NCI-H82 treated with DMSO at 0.1 percent for 48 hours (cell line): ENCODE measurements around the gene HTT-AS.

Experiments
- DNase-seq: peaks from one replicate; lab custom pipeline; 2025; ENCODE audit not compliant: unreplicated experiment; lab: John Stamatoyannopoulos, UW

The HTT-AS gene

DNA sequence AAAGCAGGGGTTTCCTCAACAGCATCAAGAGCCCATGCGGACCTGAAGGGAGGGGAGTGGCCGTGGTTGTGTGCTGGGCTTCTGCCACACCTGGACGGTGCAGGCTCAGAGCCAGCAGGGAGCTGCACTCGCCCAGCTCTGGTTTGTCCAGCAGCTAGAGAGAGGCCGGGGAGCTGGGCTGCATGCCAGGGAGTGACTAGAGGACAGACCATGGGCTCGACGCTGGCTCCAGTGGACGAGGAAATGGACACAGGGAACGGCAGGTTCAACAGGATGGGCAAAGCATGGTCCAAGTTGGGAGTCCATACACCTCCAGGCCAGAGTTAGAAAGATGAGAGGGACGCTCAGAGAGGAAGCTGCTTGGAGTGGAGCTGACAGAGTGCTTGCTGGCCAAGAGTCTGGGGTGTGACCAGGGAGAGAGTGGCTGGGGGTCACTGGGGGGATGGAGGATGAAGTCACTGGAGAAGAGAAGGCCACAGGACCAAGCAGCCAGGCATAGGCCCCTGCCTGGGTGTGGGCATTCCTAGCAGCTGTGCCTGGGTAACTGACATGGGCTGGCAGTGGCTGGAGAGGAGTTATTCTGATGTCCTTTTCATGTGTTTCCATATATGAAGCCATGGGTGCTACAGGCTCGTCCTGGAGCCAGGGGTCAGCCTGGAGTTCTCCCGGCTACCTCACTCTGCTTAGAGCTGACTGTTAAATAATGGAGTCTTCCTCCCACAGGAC, 42.8 kb downstream of the HTT-AS start:
- DNase-seq = no peak

- no peak for DNase-seq
These were observed 43.6 kb downstream of the HTT-AS start for GRCh38 chr4:3030566-3031356.

- DNase-seq = no peak
These were observed 44.9 kb downstream of the HTT-AS start for GRCh38 chr4:3029464-3029863.

GRCh38 chr4:3026540-3026939, 47.8 kb downstream of the HTT-AS start:
- no peak for DNase-seq

GRCh38 chr4:3025881-3026280, 48.5 kb downstream of the HTT-AS start:
- no peak for DNase-seq

DNA sequence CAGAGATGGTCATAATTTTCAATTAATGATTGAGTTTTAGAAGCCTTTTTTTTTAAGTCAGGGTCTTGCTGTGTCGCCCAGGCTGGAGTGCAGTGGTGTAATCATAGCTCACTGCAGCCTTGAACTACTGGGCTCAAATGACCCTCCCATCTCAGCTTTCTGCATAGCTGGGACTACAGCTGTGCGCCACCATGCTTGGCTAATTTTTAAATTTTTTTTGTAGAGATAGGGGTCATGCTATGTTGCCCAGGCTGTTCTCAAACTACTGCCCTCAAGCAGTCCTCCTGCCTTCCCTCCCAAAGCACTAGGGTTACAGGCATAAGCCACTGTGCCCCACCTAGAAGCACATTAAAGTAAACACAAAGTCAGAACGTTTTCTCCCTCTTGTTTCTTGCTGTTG, 51.7 kb downstream of the HTT-AS start:
- no peak for DNase-seq

DNA sequence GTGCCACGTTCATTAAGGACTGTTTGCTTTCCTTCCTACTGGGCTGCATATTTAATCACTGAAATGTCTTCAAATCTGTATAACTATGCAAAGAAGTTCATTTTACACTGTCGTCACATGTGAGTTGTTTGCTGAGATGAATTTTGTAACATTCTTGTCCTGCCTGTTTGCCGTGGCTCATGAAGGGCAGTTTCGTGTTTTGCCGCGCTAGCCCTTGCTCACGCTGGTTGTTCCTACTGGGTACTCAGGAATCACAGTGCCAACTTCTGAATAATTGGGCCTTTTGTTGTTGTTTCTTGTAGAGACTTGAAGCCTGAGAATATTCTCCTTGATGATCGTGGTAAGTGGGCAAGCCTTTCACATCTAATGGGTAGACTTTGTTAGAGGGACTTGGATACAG, 52.2 kb downstream of the HTT-AS start:
- DNase-seq = no peak

DNA sequence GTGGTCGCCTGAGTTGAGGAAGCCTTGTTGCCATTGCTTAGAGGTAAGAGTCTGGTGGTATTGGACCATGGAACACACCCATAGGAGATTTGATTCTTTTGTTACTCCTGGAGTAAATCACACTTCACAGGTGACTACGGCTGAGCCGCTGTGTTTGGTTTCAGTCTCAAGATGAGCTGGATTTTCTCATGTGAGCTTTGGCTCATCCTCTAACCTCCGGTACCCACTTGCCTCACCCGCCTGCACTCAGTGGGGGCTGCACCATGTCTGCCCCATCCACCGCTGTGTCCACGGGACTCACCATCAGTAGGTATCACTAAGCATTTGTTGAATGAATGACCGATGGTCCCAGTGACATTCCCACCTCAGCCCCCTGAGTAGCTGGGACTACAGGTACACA, 52.7 kb downstream of the HTT-AS start:
- no peak for DNase-seq

GRCh38 chr4:3021127-3021526, 53.2 kb downstream of the HTT-AS start:
- no peak for DNase-seq

DNA sequence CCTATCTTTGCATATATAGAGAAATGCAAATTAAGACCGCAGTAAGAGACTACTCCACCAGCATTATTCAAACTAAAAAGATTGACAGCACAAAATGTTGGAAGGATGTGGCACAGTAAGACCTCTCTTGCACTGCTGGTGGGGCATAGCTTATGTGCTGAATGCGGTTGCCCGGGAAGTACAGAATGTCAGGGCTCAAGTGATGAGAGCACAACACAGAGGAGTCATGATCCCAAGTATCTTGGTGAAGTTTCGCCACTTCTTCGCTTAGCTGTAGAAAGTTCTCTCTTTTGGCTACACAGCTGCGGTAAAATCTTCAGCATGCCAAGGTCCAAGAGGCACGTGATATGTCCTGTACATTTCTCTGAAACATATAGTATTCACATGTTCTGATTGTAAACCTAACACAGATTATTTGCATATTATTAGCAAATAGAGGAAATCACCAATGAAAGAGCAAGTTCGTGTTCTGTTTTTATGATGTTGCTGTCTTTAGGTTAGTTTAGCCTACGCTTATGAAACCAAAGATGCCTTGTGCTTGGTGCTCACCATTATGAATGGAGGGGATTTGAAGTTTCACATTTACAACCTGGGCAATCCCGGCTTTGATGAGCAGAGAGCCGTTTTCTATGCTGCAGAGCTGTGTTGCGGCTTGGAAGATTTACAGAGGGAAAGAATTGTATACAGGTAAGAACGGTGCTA, 55.0 kb downstream of the HTT-AS start:
- DNase-seq = no peak

DNA sequence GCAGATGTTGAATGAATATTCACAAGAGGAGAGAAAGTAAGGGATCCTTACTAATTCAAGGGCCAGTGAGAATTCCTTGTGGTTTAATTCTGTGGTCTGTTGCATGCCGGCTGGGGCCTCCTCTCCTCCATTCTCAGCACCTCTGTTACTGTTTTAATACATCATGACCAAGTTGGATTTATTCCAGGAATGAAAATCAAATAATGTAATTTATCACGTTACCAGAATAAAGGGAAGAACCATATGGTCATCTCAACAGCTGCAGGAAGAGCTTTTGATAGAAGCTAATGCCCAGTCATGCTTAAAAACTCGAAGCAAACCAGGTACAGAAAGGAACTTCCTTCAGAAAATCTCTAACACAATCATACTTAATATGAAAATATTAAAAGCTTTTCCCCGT, 56.8 kb downstream of the HTT-AS start:
- no peak for DNase-seq

DNA sequence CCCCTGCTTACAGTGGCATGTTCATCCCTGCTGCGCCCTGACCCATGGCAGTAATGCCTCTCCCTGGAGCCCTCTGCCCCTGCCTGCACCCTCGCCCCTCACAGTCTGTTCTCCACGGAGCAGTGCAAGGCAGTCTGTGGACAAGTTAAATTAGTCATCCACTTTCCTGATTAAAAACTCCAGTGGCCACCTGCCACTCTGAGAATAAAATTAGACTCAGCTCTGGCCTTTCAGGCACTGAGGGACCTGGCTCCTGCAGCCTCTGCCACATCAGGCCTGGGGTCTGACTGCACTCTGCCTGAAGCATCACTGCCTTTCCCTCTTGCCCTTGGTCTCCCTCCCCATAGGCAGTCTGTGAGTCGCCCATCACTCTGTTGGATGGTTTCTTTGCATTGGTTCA, 57.4 kb downstream of the HTT-AS start:
- no peak for DNase-seq

DNA sequence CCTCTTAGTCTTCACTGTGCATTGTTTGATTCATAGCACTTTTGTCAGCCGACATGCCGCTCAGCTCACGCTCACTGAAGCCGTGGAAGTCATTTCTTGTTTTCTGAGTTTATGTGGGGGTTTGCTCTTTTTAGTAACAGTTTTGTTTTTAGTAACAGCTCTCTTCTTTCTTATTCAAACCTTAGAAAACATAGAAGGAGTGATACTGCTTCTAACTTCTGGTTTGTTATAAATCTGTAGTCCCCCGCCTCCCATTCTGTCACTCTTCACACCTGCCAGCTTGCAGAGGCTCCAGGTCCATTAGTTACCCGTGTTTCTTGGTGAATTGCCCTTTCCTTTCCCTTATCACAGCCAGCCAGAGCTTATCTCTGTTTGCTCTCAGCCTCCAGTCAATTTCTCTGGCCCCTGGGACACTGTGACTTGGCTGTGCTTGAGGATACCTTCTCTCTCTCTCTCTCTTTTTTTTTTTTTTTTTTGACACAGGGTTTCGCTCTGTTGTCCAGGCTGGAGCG, 60.4 kb downstream of the HTT-AS start:
- DNase-seq = no peak
